RWPE2 (cell line): ENCODE results near the gene ADAMTS16.

ENCODE experiments used
- ATAC-seq: fragments of 200-7000 bp; cut with Tn5 transposase; 3 replicates; pipeline ENCODE4 v1.9.1; 2021; ENCODE audit warnings: low read depth
- DNase-seq: peaks from one replicate; pipeline ENCODE4 v3.0.0-alpha.2; 2020; ENCODE audit warnings: low spot score
- H3K27ac ChIP-seq: fragments of 450-650 bp; 2 replicates; pipeline ENCODE4 v1.5.1; 2017; ENCODE audit warnings: mild to moderate bottlenecking; ENCODE audit not compliant: poor library complexity, severe bottlenecking
- H3K27me3 ChIP-seq: fragments of 250-450 bp; sonication (Bioruptor Pico); 2 replicates; pipeline ENCODE4 v1.5.1; 2021; ENCODE audit warnings: mild to moderate bottlenecking, moderate library complexity; ENCODE audit not compliant: insufficient read depth, poor library complexity, severe bottlenecking
- H3K36me3 ChIP-seq: fragments of 250-450 bp; sonication (Bioruptor Pico); 2 replicates; pipeline ENCODE4 v1.5.1; 2020; ENCODE audit warnings: low read depth, mild to moderate bottlenecking, moderate library complexity
- H3K4me1 ChIP-seq: fragments of 250-450 bp; sonication (Bioruptor Pico); 2 replicates; pipeline ENCODE4 v1.5.1; 2021; ENCODE audit warnings: mild to moderate bottlenecking, moderate library complexity; ENCODE audit not compliant: insufficient read depth, poor library complexity, severe bottlenecking
- H3K4me3 ChIP-seq: fragments of 250-450 bp; sonication (Bioruptor Pico); 2 replicates; pipeline ENCODE4 v1.5.1; 2021; ENCODE audit warnings: mild to moderate bottlenecking, moderate library complexity; ENCODE audit not compliant: severe bottlenecking
- H3K9me3 ChIP-seq: fragments of 250-450 bp; sonication (Bioruptor Pico); 2 replicates; pipeline ENCODE4 v1.5.1; 2021; ENCODE audit warnings: mild to moderate bottlenecking, moderate library complexity; ENCODE audit not compliant: severe bottlenecking
- CTCF ChIP-seq: fragments of 450-650 bp; IDR thresholded peaks from one replicate; pipeline ENCODE4 v1.5.1; 2017; ENCODE audit warnings: mild to moderate bottlenecking, moderate library complexity; ENCODE audit not compliant: poor library complexity, severe bottlenecking

ADAMTS16 gene

GRCh38 chr5:5188376-5189050 lies 48.4 kb downstream of the ADAMTS16 start:
- Histone ChIP-seq H3K4me1 (peaks cover 8% of the 10 kb centered on the region), H3K27me3 (no peaks in the 10 kb centered on the region), H3K4me3 (no peak overlapping the region), H3K9me3 (no peaks in the 10 kb centered on the region), H3K27ac (no peak overlapping the region), H3K36me3 (no peaks in the 10 kb centered on the region)
- TF ChIP-seq CTCF, result no peak
- no peak for ATAC-seq
- no peak for DNase-seq

GRCh38 chr5:5189051-5189430 lies 48.9 kb downstream of the ADAMTS16 start:
- no peak overlapping the region for H3K4me3 ChIP-seq
- no peaks in the 10 kb centered on the region for H3K9me3 ChIP-seq
- H3K36me3 ChIP-seq, result no peaks in the 10 kb centered on the region
- TF ChIP-seq CTCF, result no peak
- DNase-seq, result no peak
- H3K27me3 ChIP-seq, result no peaks in the 10 kb centered on the region
- peaks cover 8% of the 10 kb centered on the region for H3K4me1 ChIP-seq
- no peak overlapping the region for H3K27ac ChIP-seq
- no peak for ATAC-seq

DNA sequence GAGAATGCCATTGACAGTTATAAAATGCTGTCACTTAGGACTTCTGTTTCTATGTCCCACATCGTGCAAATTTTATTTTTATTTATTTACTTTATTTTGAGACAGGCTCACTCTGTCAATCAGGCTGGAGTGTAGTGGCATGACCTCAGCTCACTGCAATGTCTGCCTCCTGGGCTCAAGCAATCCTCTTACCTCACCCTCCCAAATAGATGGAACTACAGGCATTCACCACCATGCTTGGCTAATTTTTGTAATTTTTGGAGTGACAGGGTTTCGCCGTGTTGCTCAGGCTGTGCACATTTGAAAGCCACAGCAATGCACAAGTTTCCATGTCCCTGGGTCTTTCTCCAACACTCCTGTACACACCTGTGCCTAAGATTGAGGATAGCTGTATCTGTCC lies 51.8 kb downstream of the ADAMTS16 start:
- Histone ChIP-seq H3K4me1 (peaks cover 8% of the 10 kb centered on the region), H3K36me3 (no peaks in the 10 kb centered on the region), H3K27me3 (no peaks in the 10 kb centered on the region), H3K27ac (no peak overlapping the region), H3K9me3 (no peaks in the 10 kb centered on the region), H3K4me3 (no peak overlapping the region)
- no peak for TF ChIP-seq CTCF
- no peak for ATAC-seq
- no peak for DNase-seq

- Histone ChIP-seq H3K9me3 (no peaks in the 10 kb centered on the region), H3K27ac (no peak overlapping the region), H3K4me1 (peaks cover 3% of the 10 kb centered on the region), H3K4me3 (no peak overlapping the region), H3K27me3 (no peaks in the 10 kb centered on the region), H3K36me3 (no peaks in the 10 kb centered on the region)
- DNase-seq (no peak), ATAC-seq (no peak)
- TF ChIP-seq CTCF, result no peak
Observed at GRCh38 chr5:5192681-5193080, 52.6 kb downstream of the ADAMTS16 start.

GRCh38 chr5:5195128-5195918 lies 55.2 kb downstream of the ADAMTS16 start:
- DNase-seq (no peak), ATAC-seq (no peak)
- Histone ChIP-seq H3K27ac (no peak overlapping the region), H3K36me3 (no peaks in the 10 kb centered on the region), H3K4me1 (no peaks in the 10 kb centered on the region), H3K9me3 (no peaks in the 10 kb centered on the region), H3K27me3 (no peaks in the 10 kb centered on the region), H3K4me3 (no peak overlapping the region)
- TF ChIP-seq CTCF, result no peak
